Measurements from ENCODE around the gene HADH. TPM values are rescaled to one million over a fixed set of nuclear protein-coding genes. Genes with fewer than 3 reads are reported as not detected.

Gene HADH
- total RNA-seq, 1 experiment from 2014 or later, result 26.2 TPM

GRCh38 chr4:107977966-107978705 lies 11.6 kb upstream of the HADH start:
- no peak for TF ChIP-seq CTCF (IDR thresholded peaks at IDR 0.05; ENCODE audit: unreplicated experiment)
- Mint-ChIP-seq H3K36me3 (ENCODE audit: insufficient read depth, unreplicated experiment) (no peaks in the 10 kb centered on the region), H3K9me3 (ENCODE audit: unreplicated experiment) (peaks cover 7% of the 10 kb centered on the region), H3K4me3 (ENCODE audit: unreplicated experiment) (no peak overlapping the region), H3K27ac (ENCODE audit: low read depth, unreplicated experiment) (no peak overlapping the region), H3K27me3 (ENCODE audit: insufficient read depth, unreplicated experiment) (no peaks in the 10 kb centered on the region), H3K4me1 (ENCODE audit: insufficient read depth, unreplicated experiment) (no peaks in the 10 kb centered on the region)
- ChIA-PET CTCF (interaction anchor here (0.7 to 0.8 kb wide), 2 partner anchors 31 to 130 kb away, joined by 3 to 4 read pairs; no protein-coding TSS in a partner anchor), POLR2A (interaction anchor here (0.7 to 0.9 kb wide), 2 partner anchors 9 to 12 kb away, joined by 4 to 5 read pairs; no protein-coding TSS in a partner anchor)
- no TSS peak for BruUV-seq (replicated peaks)
- intact Hi-C loops (cut with micrococcal nuclease), result no loop called here
- no peak for DNase-seq (ENCODE audit: unreplicated experiment)

- CTCF ChIA-PET, result interaction anchor here (0.5 to 1.0 kb wide), 4 partner anchors 8 to 216 kb away, joined by 3 to 4 read pairs (median 4); no protein-coding TSS in a partner anchor
Observed at GRCh38 chr4:107978716-107979451, 10.8 kb upstream of the HADH start.

GRCh38 chr4:107987916-107988762 lies 1.6 kb upstream of the HADH start:
- ChIA-PET POLR2A (interaction anchor here (0.6 to 1.5 kb wide), 3 partner anchors 12 to 1682 kb away, joined by 3 to 5 read pairs (median 4); partner anchors contain the start of gene SGMS2), CTCF (no interaction called here)
- peaks cover 15% of the 10 kb centered on the region for H3K4me1 Mint-ChIP-seq (ENCODE audit: insufficient read depth, unreplicated experiment)
- no peaks in the 10 kb centered on the region for H3K27me3 Mint-ChIP-seq (ENCODE audit: insufficient read depth, unreplicated experiment)
- DNase-seq (ENCODE audit: unreplicated experiment), result no peak
- TF ChIP-seq CTCF (IDR thresholded peaks at IDR 0.05; ENCODE audit: unreplicated experiment), result no peak
- H3K4me3 Mint-ChIP-seq (ENCODE audit: unreplicated experiment), result no peak overlapping the region
- BruUV-seq (replicated peaks), result no TSS peak
- H3K36me3 Mint-ChIP-seq (ENCODE audit: insufficient read depth, unreplicated experiment), result no peaks in the 10 kb centered on the region
- peak overlapping the region; percentile 61 for H3K27ac Mint-ChIP-seq (ENCODE audit: low read depth, unreplicated experiment)
- no peaks in the 10 kb centered on the region for H3K9me3 Mint-ChIP-seq (ENCODE audit: unreplicated experiment)
- intact Hi-C loops (cut with micrococcal nuclease), result no loop called here

More at GRCh38 chr4:107978716-107979451, 10.8 kb upstream of the HADH start:
- TF ChIP-seq CTCF (IDR thresholded peaks at IDR 0.05; ENCODE audit: unreplicated experiment), result no peak
- Mint-ChIP-seq H3K4me3 (ENCODE audit: unreplicated experiment) (no peak overlapping the region), H3K27ac (ENCODE audit: low read depth, unreplicated experiment) (no peak overlapping the region), H3K27me3 (ENCODE audit: insufficient read depth, unreplicated experiment) (no peaks in the 10 kb centered on the region), H3K4me1 (ENCODE audit: insufficient read depth, unreplicated experiment) (no peaks in the 10 kb centered on the region), H3K36me3 (ENCODE audit: insufficient read depth, unreplicated experiment) (no peaks in the 10 kb centered on the region), H3K9me3 (ENCODE audit: unreplicated experiment) (peaks cover 7% of the 10 kb centered on the region)
- no TSS peak for BruUV-seq (replicated peaks)
- no peak for DNase-seq (ENCODE audit: unreplicated experiment)
- intact Hi-C loops (cut with micrococcal nuclease), result no loop called here
- POLR2A ChIA-PET, result no interaction called here

- no peak for DNase-seq (ENCODE audit: unreplicated experiment)
- Mint-ChIP-seq H3K36me3 (ENCODE audit: insufficient read depth, unreplicated experiment) (no peaks in the 10 kb centered on the region), H3K27ac (ENCODE audit: low read depth, unreplicated experiment) (no peak overlapping the region), H3K4me1 (ENCODE audit: insufficient read depth, unreplicated experiment) (peaks cover 15% of the 10 kb centered on the region), H3K4me3 (ENCODE audit: unreplicated experiment) (peak overlapping the region; percentile 90), H3K9me3 (ENCODE audit: unreplicated experiment) (no peaks in the 10 kb centered on the region), H3K27me3 (ENCODE audit: insufficient read depth, unreplicated experiment) (no peaks in the 10 kb centered on the region)
- TF ChIP-seq CTCF (IDR thresholded peaks at IDR 0.05; ENCODE audit: unreplicated experiment), result no peak
- ChIA-PET CTCF (no interaction called here), POLR2A (interaction anchor here (0.6 to 1.5 kb wide), 2 partner anchors 164 to 1683 kb away, joined by 3 to 5 read pairs; partner anchors contain the start of gene SGMS2)
- no TSS peak for BruUV-seq (replicated peaks)
- intact Hi-C loops (cut with micrococcal nuclease), result no loop called here
Observed at GRCh38 chr4:107988763-107989035, 990 bp upstream of the HADH start.

Data from MCF 10A (cell line).